KMS-11 (cell line): ENCODE measurements around the gene PACRGL.

Experiments used
- H2AFZ ChIP-seq: fragments of 200-600 bp; sonication (generic); 2 replicates; pipeline ENCODE4 v1.6.1; 2016; ENCODE audit warnings: antibody characterized with exemption, mixed run types, low read depth
- H3K27ac ChIP-seq: fragments of 200-600 bp; sonication (generic); 2 replicates; pipeline ENCODE4 v1.6.1; 2016; ENCODE audit warnings: mild to moderate bottlenecking, mixed run types
- H3K27me3 ChIP-seq: fragments of 200-600 bp; sonication (generic); 2 replicates; pipeline ENCODE4 v1.6.1; 2017; ENCODE audit warnings: mild to moderate bottlenecking, low read depth, mixed run types, moderate library complexity; ENCODE audit not compliant: insufficient read depth
- H3K36me3 ChIP-seq: fragments of 200-600 bp; sonication (generic); 2 replicates; pipeline ENCODE4 v1.6.1; 2017; ENCODE audit warnings: mild to moderate bottlenecking, mixed run types; ENCODE audit not compliant: insufficient read depth
- H3K4me1 ChIP-seq: fragments of 200-600 bp; sonication (generic); 2 replicates; pipeline ENCODE4 v1.6.1; 2016; ENCODE audit warnings: mild to moderate bottlenecking, low read depth, mixed run types; ENCODE audit not compliant: poor library complexity, severe bottlenecking
- H3K4me2 ChIP-seq: fragments of 200-600 bp; sonication (generic); 2 replicates; pipeline ENCODE4 v1.7.0; 2016; ENCODE audit warnings: mild to moderate bottlenecking, mixed run types
- H3K4me3 ChIP-seq: fragments of 200-600 bp; sonication (generic); IDR thresholded peaks from 2 replicates; pipeline ENCODE4 v1.6.1; 2017; ENCODE audit warnings: low read depth, low read length, mixed read lengths; ENCODE audit not compliant: insufficient read depth
- H3K79me2 ChIP-seq: fragments of 200-600 bp; sonication (generic); 2 replicates; pipeline ENCODE4 v1.6.1; 2016; ENCODE audit warnings: low read depth, mixed run types; ENCODE audit not compliant: insufficient read depth
- H3K9ac ChIP-seq: fragments of 200-600 bp; sonication (generic); 2 replicates; pipeline ENCODE4 v1.6.1; 2016; ENCODE audit warnings: mild to moderate bottlenecking, mixed run types
- H4K20me1 ChIP-seq: fragments of 200-600 bp; sonication (generic); 2 replicates; pipeline ENCODE4 v1.6.1; 2016; ENCODE audit warnings: mild to moderate bottlenecking, mixed run types; ENCODE audit not compliant: insufficient read depth
- TF ChIP-seq, protein P1 (sequence below): fragments of 200-600 bp; sonication (generic); conservative IDR thresholded peaks from 2 replicates; pipeline ENCODE4 v1.6.1; 2017; ENCODE audit warnings: low read depth, mild to moderate bottlenecking, antibody characterized with exemption, low read length, moderate library complexity, mixed read lengths

The PACRGL gene

GRCh38 chr4:20678400-20678799 lies 21.9 kb upstream of the PACRGL start:
- Histone ChIP-seq H3K27me3 (no peaks in the 10 kb centered on the region), H2AFZ (no peak overlapping the region), H3K4me3 (no peak overlapping the region), H3K4me1 (no peaks in the 10 kb centered on the region), H3K4me2 (no peak overlapping the region), H3K36me3 (no peaks in the 10 kb centered on the region), H3K79me2 (no peaks in the 10 kb centered on the region), H4K20me1 (no peaks in the 10 kb centered on the region), H3K27ac (no peak overlapping the region), H3K9ac (no peak overlapping the region)
- TF ChIP-seq, protein P1, sequence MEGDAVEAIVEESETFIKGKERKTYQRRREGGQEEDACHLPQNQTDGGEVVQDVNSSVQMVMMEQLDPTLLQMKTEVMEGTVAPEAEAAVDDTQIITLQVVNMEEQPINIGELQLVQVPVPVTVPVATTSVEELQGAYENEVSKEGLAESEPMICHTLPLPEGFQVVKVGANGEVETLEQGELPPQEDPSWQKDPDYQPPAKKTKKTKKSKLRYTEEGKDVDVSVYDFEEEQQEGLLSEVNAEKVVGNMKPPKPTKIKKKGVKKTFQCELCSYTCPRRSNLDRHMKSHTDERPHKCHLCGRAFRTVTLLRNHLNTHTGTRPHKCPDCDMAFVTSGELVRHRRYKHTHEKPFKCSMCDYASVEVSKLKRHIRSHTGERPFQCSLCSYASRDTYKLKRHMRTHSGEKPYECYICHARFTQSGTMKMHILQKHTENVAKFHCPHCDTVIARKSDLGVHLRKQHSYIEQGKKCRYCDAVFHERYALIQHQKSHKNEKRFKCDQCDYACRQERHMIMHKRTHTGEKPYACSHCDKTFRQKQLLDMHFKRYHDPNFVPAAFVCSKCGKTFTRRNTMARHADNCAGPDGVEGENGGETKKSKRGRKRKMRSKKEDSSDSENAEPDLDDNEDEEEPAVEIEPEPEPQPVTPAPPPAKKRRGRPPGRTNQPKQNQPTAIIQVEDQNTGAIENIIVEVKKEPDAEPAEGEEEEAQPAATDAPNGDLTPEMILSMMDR, result no peak

GRCh38 chr4:20679951-20680350 lies 20.3 kb upstream of the PACRGL start:
- Histone ChIP-seq H3K27me3 (no peaks in the 10 kb centered on the region), H2AFZ (no peak overlapping the region), H3K4me3 (no peak overlapping the region), H3K4me1 (no peaks in the 10 kb centered on the region), H3K36me3 (no peaks in the 10 kb centered on the region), H3K9ac (no peak overlapping the region), H3K27ac (no peak overlapping the region), H3K4me2 (no peak overlapping the region), H3K79me2 (no peaks in the 10 kb centered on the region), H4K20me1 (no peaks in the 10 kb centered on the region)
- TF ChIP-seq, protein P1, result no peak

DNA sequence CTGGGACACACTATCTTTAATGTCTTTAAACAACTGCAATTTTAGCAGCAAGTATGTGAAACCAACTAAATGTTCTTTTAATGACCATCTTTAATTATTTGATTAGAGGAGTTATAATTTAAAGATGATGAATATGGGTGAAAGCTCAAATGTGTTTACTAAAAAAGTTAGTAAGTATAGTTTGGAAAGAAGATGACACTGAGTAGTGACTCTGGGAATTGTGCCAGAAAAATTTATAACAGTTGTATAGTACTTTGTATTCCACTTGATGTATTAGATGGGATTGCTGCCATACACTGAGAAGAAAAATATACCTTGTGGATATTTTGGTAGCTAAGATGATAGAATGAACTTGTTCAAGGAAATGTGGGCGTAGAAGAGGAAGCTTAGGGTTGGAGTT lies 19.5 kb upstream of the PACRGL start:
- H3K4me1 ChIP-seq, result no peaks in the 10 kb centered on the region
- H3K36me3 ChIP-seq, result no peaks in the 10 kb centered on the region
- no peaks in the 10 kb centered on the region for H3K27me3 ChIP-seq
- no peaks in the 10 kb centered on the region for H4K20me1 ChIP-seq
- no peak overlapping the region for H3K4me2 ChIP-seq
- no peaks in the 10 kb centered on the region for H3K79me2 ChIP-seq
- no peak overlapping the region for H3K4me3 ChIP-seq
- H2AFZ ChIP-seq, result no peak overlapping the region
- no peak overlapping the region for H3K27ac ChIP-seq
- H3K9ac ChIP-seq, result no peak overlapping the region
- TF ChIP-seq, protein P1, result no peak

- no peaks in the 10 kb centered on the region for H4K20me1 ChIP-seq
- H3K36me3 ChIP-seq, result no peaks in the 10 kb centered on the region
- no peaks in the 10 kb centered on the region for H3K79me2 ChIP-seq
- no peak overlapping the region for H3K4me2 ChIP-seq
- H3K27ac ChIP-seq, result no peak overlapping the region
- TF ChIP-seq, protein P1, result no peak
- no peaks in the 10 kb centered on the region for H3K27me3 ChIP-seq
- no peak overlapping the region for H3K4me3 ChIP-seq
- no peak overlapping the region for H3K9ac ChIP-seq
- H2AFZ ChIP-seq, result no peak overlapping the region
- H3K4me1 ChIP-seq, result no peaks in the 10 kb centered on the region
Observed at GRCh38 chr4:20681271-20681670, 19.0 kb upstream of the PACRGL start.

DNA sequence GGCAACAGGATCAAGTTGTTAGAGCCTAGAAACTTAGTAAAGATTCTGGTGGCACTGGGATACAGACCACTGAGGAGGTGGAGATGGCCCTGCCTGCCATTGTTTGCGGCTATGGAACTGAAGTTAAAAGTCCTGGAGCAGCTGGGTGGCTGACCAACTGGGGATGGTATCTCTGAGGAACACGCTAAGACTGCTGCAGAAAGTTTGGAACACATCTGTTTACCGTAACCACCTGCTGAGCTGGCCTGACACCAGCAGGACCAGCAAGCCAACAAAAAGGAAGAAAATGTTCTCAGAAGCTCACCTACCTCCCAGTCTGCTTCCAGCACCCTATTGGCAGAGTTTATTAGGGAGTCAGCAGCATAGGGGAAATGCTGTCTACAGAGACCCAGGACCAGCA lies 17.4 kb upstream of the PACRGL start:
- TF ChIP-seq, protein P1, result no peak
- Histone ChIP-seq H2AFZ (no peak overlapping the region), H4K20me1 (no peaks in the 10 kb centered on the region), H3K27me3 (no peaks in the 10 kb centered on the region), H3K4me2 (no peak overlapping the region), H3K36me3 (no peaks in the 10 kb centered on the region), H3K4me3 (no peak overlapping the region), H3K4me1 (no peaks in the 10 kb centered on the region), H3K9ac (no peak overlapping the region), H3K79me2 (no peaks in the 10 kb centered on the region), H3K27ac (no peak overlapping the region)
